Astrocyte of the cerebellum (primary cell): Measurements from ENCODE around the gene LDLR.

Experiments used
- DNase-seq: peaks from one replicate; pipeline ENCODE4 v3.0.0-alpha.2; 2011; ENCODE audit warnings: low read depth
- H3K4me3 ChIP-seq: 2 replicates; pipeline ENCODE4 v1.5.1; 2011; ENCODE audit warnings: mild to moderate bottlenecking, low read depth, low read length, moderate library complexity
- in situ Hi-C: cut with HindIII; loops from 2 replicates; pipeline ENCODE4 v1.10.0; 2017; ENCODE audit warnings: low sequenced_read_pairs
- TF ChIP-seq, protein P1 (sequence below): IDR thresholded peaks from 2 replicates; pipeline ENCODE4 v1.5.1; 2012; ENCODE audit warnings: low read length, low read depth, moderate library complexity, mild to moderate bottlenecking; ENCODE audit errors: missing control alignments

Gene LDLR

DNA sequence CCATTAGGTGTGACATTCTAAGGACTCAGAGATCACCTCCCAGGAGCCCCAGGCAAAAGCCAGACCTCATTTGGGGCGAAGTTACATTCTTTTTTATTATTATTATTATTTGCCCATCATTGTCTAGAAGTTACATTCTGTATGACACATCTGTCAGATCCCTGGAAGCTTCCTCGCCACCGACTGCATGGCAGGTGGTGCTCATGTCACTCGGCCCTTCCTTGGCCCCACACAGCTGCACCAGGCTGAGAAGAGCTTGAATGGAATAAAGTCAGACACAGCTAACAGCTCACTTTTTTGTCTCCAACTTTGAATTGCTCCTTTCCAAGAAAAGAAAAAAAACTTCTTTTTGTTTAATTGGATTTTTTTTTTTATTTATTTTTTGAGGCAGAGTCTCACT, 41.4 kb upstream of the LDLR start:
- in situ Hi-C loops, result loop anchor here (10.0 kb wide), 1 partner anchor 133 kb away; no protein-coding TSS in a partner anchor
- DNase-seq, result no peak
- no peak overlapping the region for H3K4me3 ChIP-seq
- TF ChIP-seq, protein P1, sequence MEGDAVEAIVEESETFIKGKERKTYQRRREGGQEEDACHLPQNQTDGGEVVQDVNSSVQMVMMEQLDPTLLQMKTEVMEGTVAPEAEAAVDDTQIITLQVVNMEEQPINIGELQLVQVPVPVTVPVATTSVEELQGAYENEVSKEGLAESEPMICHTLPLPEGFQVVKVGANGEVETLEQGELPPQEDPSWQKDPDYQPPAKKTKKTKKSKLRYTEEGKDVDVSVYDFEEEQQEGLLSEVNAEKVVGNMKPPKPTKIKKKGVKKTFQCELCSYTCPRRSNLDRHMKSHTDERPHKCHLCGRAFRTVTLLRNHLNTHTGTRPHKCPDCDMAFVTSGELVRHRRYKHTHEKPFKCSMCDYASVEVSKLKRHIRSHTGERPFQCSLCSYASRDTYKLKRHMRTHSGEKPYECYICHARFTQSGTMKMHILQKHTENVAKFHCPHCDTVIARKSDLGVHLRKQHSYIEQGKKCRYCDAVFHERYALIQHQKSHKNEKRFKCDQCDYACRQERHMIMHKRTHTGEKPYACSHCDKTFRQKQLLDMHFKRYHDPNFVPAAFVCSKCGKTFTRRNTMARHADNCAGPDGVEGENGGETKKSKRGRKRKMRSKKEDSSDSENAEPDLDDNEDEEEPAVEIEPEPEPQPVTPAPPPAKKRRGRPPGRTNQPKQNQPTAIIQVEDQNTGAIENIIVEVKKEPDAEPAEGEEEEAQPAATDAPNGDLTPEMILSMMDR, result no peak

GRCh38 chr19:11050323-11051114, 38.7 kb upstream of the LDLR start:
- TF ChIP-seq, protein P1, result no peak
- no peak overlapping the region for H3K4me3 ChIP-seq
- in situ Hi-C loops, result no loop called here
- no peak for DNase-seq

DNA sequence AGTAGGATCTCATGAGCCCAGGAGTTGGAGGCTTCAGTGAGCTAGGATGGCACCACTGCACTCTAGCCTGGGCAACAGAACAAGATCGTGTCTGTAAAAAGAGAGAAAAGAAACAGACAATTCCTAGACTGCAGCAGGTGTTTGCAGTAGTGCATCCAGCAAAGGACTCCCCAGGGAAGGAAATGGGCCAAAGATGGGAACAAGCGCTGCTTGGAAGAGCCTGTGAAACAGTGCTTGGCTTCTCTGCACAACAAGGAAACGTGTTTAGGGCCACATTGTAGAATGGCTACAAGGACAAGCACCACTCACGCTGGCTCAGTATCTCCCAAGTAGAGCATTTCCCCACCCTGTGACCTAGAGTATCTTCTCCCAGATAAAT, 35.5 kb upstream of the LDLR start:
- in situ Hi-C loops, result no loop called here
- TF ChIP-seq, protein P1, result no peak
- DNase-seq, result no peak
- no peak overlapping the region for H3K4me3 ChIP-seq

- in situ Hi-C loops, result no loop called here
- H3K4me3 ChIP-seq, result no peak overlapping the region
- TF ChIP-seq, protein P1, result no peak
- no peak for DNase-seq
Observed at GRCh38 chr19:11054200-11054599, 35.1 kb upstream of the LDLR start.

GRCh38 chr19:11054628-11055027, 34.6 kb upstream of the LDLR start:
- DNase-seq, result no peak
- TF ChIP-seq, protein P1, result no peak
- in situ Hi-C loops, result no loop called here
- H3K4me3 ChIP-seq, result no peak overlapping the region

- in situ Hi-C loops, result no loop called here
- no peak overlapping the region for H3K4me3 ChIP-seq
- TF ChIP-seq, protein P1, result no peak
- DNase-seq, result no peak
Observed at GRCh38 chr19:11058246-11059030, 30.8 kb upstream of the LDLR start.
